K562 (cell line): Measurements from ENCODE around the gene FUZ. TPM values are rescaled to one million over a fixed set of nuclear protein-coding genes. Genes with fewer than 3 reads are reported as not detected.

Source experiments
- CBX1 ChIP-seq: sonication (generic); IDR thresholded peaks from 2 replicates; pipeline ENCODE4 v1.6.1; 2016; ENCODE audit warnings: antibody characterized with exemption, low read depth, mild to moderate bottlenecking
- EZH2 ChIP-seq: IDR thresholded peaks from 2 replicates; pipeline ENCODE4 v1.6.1; 2012; ENCODE audit warnings: low read depth, mild to moderate bottlenecking, inconsistent platforms, low read length, borderline replicate concordance
- FOXK2 ChIP-seq, 2 experiments: fragments of 450-650 bp; IDR thresholded peaks in 1 of 2; conservative IDR thresholded peaks in 1 of 2; 2 replicates each; pipeline ENCODE4 v1.6.1; 2016; ENCODE audit warnings: low read depth in 2 of 2, mild to moderate bottlenecking in 1 of 2
- GABPA ChIP-seq: fragments of 200-800 bp; sonication (Bioruptor generic); conservative IDR thresholded peaks from 2 replicates; pipeline ENCODE4 v1.6.1; 2016; ENCODE audit warnings: low read depth, missing genetic modification characterization, missing compliant biosample characterization
- NR2C2 ChIP-seq, 2 experiments: fragments of 200-800 bp in 1 of 2; sonication (Bioruptor generic) in 1 of 2; sonication (generic) in 1 of 2; formaldehyde crosslinking in 1 of 2; IDR thresholded peaks; 2 replicates each; pipeline versions ENCODE4 v1.6.1 to v1.8.0; 2016 to 2022; ENCODE audit warnings: mild to moderate bottlenecking in 1 of 2, missing compliant biosample characterization in 1 of 2, missing genetic modification characterization in 1 of 2, missing genetic modification reagents in 1 of 2
- RAD21 ChIP-seq, 2 experiments: fragments of 250-450 bp in 1 of 2; fragments of 450-650 bp in 1 of 2; sonication (Bioruptor Pico) in 1 of 2; formaldehyde crosslinking in 1 of 2; IDR thresholded peaks in 1 of 2; conservative IDR thresholded peaks in 1 of 2; 2 replicates each; pipeline versions ENCODE4 v1.4.0 to v1.8.0; 2020 to 2022; ENCODE audit warnings: mild to moderate bottlenecking in 2 of 2, moderate library complexity in 1 of 2
- ZNF668 ChIP-seq: fragments of 250-450 bp; sonication (Bioruptor Pico); IDR thresholded peaks from 2 replicates; pipeline ENCODE4 v1.8.0; 2022; ENCODE audit warnings: mild to moderate bottlenecking, inconsistent platforms
- polyA plus RNA-seq, 8 experiments: library from polyadenylated mRNA; depleted of rRNA in 4 of 8; stranded (reverse) in 5 of 8; unstranded in 3 of 8; fragments of >200 nt; fragmentation: Nextera tagmentation in 2 of 8; fragmentation: Illumina TruSeq in 1 of 8; extraction: Ambion mirVana in 2 of 8; extraction: Trizol in 1 of 8; gene quantifications; 2 replicates each; pipeline versions ENCODE4 v1.2.1 to v1.2.3, GENCODE V29; 2011 to 2014; ENCODE audit warnings: inconsistent platforms in 1 of 8, missing spikeins in 1 of 8
- total RNA-seq, 7 experiments: library from RNA; depleted of rRNA in 6 of 7; stranded (reverse); fragments of >200 nt in 6 of 7; fragmentation: Illumina TruSeq in 2 of 7; extraction: Trizol in 2 of 7; gene quantifications; 2 replicates each; pipeline versions ENCODE4 v1.2.1 to v1.2.3, GENCODE V29; 2011 to 2021; ENCODE audit warnings: low replicate concordance in 1 of 7
- TF ChIP-seq, protein P1 (sequence below): fragments of 250-450 bp; sonication (Bioruptor Pico); IDR thresholded peaks from 2 replicates; pipeline ENCODE4 v1.5.0; 2021; ENCODE audit warnings: mild to moderate bottlenecking, borderline replicate concordance
- TF ChIP-seq, protein P2 (sequence below), 2 experiments: fragments of 450-650 bp in 1 of 2; sonication (generic) in 1 of 2; formaldehyde crosslinking in 1 of 2; IDR thresholded peaks; 2 replicates each; pipeline versions ENCODE4 v1.7.1 to v1.9.0; 2016 to 2022; ENCODE audit warnings: inconsistent platforms in 1 of 2, mild to moderate bottlenecking in 1 of 2, missing genetic modification reagents in 1 of 2
- TF ChIP-seq, protein P3 (sequence below): fragments of 150-350 bp; conservative IDR thresholded peaks from 2 replicates; pipeline ENCODE4 v1.6.1; 2014; ENCODE audit warnings: low read length

Gene FUZ
- total and polyA plus RNA-seq, 9 of the 15 experiments (the other 6 are each of a cell fraction or from before 2014, with no cell fraction given), result 0.17 to 7.6 (median 3.6) TPM; not detected in 1

DNA sequence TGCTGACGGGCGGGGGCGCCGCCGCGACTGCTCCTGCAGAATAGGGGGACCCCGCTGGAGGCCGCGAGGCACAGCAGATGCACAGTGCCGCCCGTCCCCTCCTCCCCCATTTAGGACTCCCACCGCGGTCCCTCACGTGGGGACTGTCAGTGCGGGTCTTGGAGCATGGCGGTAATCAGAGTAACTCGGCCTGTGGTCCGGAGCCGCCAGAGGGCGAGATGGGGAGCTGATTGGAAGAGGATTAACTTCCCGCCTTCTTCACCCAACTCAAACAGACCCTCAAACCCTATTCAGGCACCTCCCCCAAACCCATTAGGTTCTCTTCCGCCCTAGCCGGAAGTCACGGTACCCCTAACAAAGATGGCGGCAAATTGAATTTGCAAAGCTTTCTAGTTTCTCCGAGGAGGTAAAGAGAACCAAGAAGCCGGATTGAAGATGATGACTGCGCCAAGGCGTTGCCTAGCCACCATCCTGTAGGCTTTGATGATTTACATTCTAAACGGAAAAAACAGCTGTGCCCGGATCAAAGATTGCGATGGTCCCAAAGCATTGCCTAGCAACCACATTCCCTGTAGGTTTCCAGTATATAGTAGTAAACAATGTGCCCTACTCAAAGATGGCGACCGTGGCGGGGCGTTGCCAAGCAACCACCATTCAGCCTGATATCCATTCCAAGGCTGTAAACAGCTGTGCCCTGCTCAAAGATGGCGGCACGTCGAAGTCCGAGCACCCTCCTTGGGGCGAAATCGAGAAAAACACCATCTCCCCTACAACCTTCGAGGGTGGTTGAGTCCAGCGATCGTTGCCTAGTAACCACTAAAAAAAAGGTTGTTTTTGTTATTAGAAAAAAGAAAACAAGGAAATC lies at the start of gene FUZ (continued):
- TF ChIP-seq, protein P1, sequence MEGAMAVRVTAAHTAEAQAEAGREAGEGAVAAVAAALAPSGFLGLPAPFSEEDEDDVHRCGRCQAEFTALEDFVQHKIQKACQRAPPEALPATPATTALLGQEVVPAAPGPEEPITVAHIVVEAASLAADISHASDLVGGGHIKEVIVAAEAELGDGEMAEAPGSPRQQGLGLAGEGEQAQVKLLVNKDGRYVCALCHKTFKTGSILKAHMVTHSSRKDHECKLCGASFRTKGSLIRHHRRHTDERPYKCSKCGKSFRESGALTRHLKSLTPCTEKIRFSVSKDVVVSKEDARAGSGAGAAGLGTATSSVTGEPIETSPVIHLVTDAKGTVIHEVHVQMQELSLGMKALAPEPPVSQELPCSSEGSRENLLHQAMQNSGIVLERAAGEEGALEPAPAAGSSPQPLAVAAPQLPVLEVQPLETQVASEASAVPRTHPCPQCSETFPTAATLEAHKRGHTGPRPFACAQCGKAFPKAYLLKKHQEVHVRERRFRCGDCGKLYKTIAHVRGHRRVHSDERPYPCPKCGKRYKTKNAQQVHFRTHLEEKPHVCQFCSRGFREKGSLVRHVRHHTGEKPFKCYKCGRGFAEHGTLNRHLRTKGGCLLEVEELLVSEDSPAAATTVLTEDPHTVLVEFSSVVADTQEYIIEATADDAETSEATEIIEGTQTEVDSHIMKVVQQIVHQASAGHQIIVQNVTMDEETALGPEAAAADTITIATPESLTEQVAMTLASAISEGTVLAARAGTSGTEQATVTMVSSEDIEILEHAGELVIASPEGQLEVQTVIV (CRISPR knock-in tag), result 0 out of 2 replicates have a peak, but pooled peaks have one; percentile 67
- TF ChIP-seq GABPA (tag), result peak; percentile 96
- peak in 1 of 2 experiments; percentile 18; a peak in 1 of 4 replicates for TF ChIP-seq RAD21 (CRISPR knock-in tag; conservative IDR thresholded peaks at IDR 0.05 in 1 of 2, IDR thresholded peaks at IDR 0.05 in 1 of 2)
- TF ChIP-seq FOXK2 (conservative IDR thresholded peaks at IDR 0.05 in 1 of 2, IDR thresholded peaks at IDR 0.05 in 1 of 2; ENCODE audit: low read depth in 2 of 2), result peak; percentile 98 to 99
- no peak for TF ChIP-seq NR2C2 (CRISPR knock-in tag; IDR thresholded peaks at IDR 0.05)
- peak; percentile 92 for TF ChIP-seq NR2C2 (tag; IDR thresholded peaks at IDR 0.05)
- TF ChIP-seq, protein P2, sequence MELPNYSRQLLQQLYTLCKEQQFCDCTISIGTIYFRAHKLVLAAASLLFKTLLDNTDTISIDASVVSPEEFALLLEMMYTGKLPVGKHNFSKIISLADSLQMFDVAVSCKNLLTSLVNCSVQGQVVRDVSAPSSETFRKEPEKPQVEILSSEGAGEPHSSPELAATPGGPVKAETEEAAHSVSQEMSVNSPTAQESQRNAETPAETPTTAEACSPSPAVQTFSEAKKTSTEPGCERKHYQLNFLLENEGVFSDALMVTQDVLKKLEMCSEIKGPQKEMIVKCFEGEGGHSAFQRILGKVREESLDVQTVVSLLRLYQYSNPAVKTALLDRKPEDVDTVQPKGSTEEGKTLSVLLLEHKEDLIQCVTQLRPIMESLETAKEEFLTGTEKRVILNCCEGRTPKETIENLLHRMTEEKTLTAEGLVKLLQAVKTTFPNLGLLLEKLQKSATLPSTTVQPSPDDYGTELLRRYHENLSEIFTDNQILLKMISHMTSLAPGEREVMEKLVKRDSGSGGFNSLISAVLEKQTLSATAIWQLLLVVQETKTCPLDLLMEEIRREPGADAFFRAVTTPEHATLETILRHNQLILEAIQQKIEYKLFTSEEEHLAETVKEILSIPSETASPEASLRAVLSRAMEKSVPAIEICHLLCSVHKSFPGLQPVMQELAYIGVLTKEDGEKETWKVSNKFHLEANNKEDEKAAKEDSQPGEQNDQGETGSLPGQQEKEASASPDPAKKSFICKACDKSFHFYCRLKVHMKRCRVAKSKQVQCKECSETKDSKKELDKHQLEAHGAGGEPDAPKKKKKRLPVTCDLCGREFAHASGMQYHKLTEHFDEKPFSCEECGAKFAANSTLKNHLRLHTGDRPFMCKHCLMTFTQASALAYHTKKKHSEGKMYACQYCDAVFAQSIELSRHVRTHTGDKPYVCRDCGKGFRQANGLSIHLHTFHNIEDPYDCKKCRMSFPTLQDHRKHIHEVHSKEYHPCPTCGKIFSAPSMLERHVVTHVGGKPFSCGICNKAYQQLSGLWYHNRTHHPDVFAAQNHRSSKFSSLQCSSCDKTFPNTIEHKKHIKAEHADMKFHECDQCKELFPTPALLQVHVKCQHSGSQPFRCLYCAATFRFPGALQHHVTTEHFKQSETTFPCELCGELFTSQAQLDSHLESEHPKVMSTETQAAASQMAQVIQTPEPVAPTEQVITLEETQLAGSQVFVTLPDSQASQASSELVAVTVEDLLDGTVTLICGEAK (IDR thresholded peaks at IDR 0.05), result peak; percentile 95
- TF ChIP-seq, protein P2 (CRISPR knock-in tag; IDR thresholded peaks at IDR 0.05), result no peak
- TF ChIP-seq CBX1, result no peak
- no peak for TF ChIP-seq ZNF668 (CRISPR knock-in tag)
- TF ChIP-seq, protein P3, sequence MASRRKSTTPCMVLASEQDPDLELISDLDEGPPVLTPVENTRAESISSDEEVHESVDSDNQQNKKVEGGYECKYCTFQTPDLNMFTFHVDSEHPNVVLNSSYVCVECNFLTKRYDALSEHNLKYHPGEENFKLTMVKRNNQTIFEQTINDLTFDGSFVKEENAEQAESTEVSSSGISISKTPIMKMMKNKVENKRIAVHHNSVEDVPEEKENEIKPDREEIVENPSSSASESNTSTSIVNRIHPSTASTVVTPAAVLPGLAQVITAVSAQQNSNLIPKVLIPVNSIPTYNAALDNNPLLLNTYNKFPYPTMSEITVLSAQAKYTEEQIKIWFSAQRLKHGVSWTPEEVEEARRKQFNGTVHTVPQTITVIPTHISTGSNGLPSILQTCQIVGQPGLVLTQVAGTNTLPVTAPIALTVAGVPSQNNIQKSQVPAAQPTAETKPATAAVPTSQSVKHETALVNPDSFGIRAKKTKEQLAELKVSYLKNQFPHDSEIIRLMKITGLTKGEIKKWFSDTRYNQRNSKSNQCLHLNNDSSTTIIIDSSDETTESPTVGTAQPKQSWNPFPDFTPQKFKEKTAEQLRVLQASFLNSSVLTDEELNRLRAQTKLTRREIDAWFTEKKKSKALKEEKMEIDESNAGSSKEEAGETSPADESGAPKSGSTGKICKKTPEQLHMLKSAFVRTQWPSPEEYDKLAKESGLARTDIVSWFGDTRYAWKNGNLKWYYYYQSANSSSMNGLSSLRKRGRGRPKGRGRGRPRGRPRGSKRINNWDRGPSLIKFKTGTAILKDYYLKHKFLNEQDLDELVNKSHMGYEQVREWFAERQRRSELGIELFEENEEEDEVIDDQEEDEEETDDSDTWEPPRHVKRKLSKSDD, result peak; percentile 98
- TF ChIP-seq EZH2, result no peak
